HepG2 (cell line): Measurements from ENCODE around the gene CAGE1. TPM values are rescaled to one million over a fixed set of nuclear protein-coding genes. Genes with fewer than 3 reads are reported as not detected.

Experiments
- ATAC-seq: fragments of 200-7000 bp; cut with Tn5 transposase; 3 replicates; pipeline ENCODE4 v1.9.1; 2020; ENCODE audit warnings: mild to moderate bottlenecking, moderate library complexity
- BruUV-seq: library from RNA; stranded (reverse); fragments of 400-500 nt; replicated peaks from 2 replicates; lab custom pipeline; 2021; lab: Mats Ljungman, UMichigan
- CTCF ChIA-PET: fragments of 300-600 bp; formaldehyde crosslinking; extraction: SDS; loops from one replicate; lab custom pipeline; 2021; ENCODE audit warnings: low total read pairs, inconsistent platforms, low intra/inter-chr PET ratio; lab: Yijun Ruan, JAX
- POLR2A ChIA-PET: fragments of 350-600 bp; sonication (Branson Sonifier 250); formaldehyde crosslinking; loops from one replicate; lab custom pipeline; 2020; ENCODE audit warnings: antibody characterized with exemption, inconsistent platforms; lab: Yijun Ruan, JAX
- DNase-seq: peaks from one replicate; pipeline ENCODE4 v3.0.0-alpha.2; 2015; ENCODE audit warnings: low spot score
- FAIRE-seq: peaks from 3 replicates; lab custom pipeline; 2011; peaks lifted over from hg19 to GRCh38; lab: Jason Lieb, UNC
- H2AFZ ChIP-seq: one replicate; pipeline ENCODE4 v1.6.1; 2011; ENCODE audit warnings: low read length, inconsistent platforms
- H3K27ac ChIP-seq: fragments of 300-600 bp; 3 replicates; pipeline ENCODE4 v1.8.0; 2011; ENCODE audit warnings: mixed run types, mild to moderate bottlenecking, mixed read lengths, low read length, inconsistent platforms; ENCODE audit not compliant: insufficient read depth; ENCODE audit errors: extremely low read length
- H3K27me3 ChIP-seq, 2 experiments: fragments of 200-600 bp in 1 of 2; 2 replicates in 1 of 2; 3 replicates in 1 of 2; pipeline versions ENCODE4 v1.6.0 to v1.8.0; 2011; ENCODE audit warnings: low read length in 2 of 2, mild to moderate bottlenecking in 2 of 2, moderate library complexity in 2 of 2, inconsistent platforms in 1 of 2; ENCODE audit not compliant: insufficient read depth in 2 of 2, control insufficient read depth in 1 of 2
- H3K36me3 ChIP-seq, 2 experiments: fragments of 200-600 bp in 1 of 2; replicated peaks in 1 of 2; 2 replicates in 1 of 2; 3 replicates in 1 of 2; pipeline versions ENCODE4 v1.5.1 to v1.8.0; 2011; ENCODE audit warnings: low read length in 2 of 2, inconsistent platforms in 1 of 2; ENCODE audit not compliant: insufficient read depth in 2 of 2, control insufficient read depth in 1 of 2
- H3K4me1 ChIP-seq: 2 replicates; pipeline ENCODE4 v1.5.1; 2012; ENCODE audit warnings: low read length, inconsistent platforms; ENCODE audit not compliant: insufficient read depth
- H3K4me2 ChIP-seq: 2 replicates; pipeline ENCODE4 v1.6.0; 2011; ENCODE audit warnings: low read depth, low read length, inconsistent platforms
- H3K4me3 ChIP-seq, 3 experiments: fragments of 200-600 bp in 1 of 3; sonication (generic), shearing (Covaris generic) in 1 of 3; replicated peaks in 1 of 3; 2 replicates each; pipeline ENCODE4 v1.5.1; 2011 to 2016; ENCODE audit warnings: low read length in 3 of 3, inconsistent platforms in 2 of 3, low read depth in 2 of 3, mild to moderate bottlenecking in 2 of 3, control low read depth in 1 of 3, mixed read lengths in 1 of 3; ENCODE audit not compliant: insufficient read depth in 1 of 3
- H3K79me2 ChIP-seq: one replicate; pipeline ENCODE4 v1.6.1; 2011; ENCODE audit warnings: low read length, inconsistent platforms; ENCODE audit not compliant: insufficient read depth
- H3K9ac ChIP-seq: 2 replicates; pipeline ENCODE4 v1.6.0; 2011; ENCODE audit warnings: mild to moderate bottlenecking, low read depth, low read length, inconsistent platforms; ENCODE audit not compliant: insufficient read depth
- H3K9me3 ChIP-seq: 2 replicates; pipeline ENCODE4 v1.5.1; 2012; ENCODE audit warnings: mild to moderate bottlenecking, low read length
- H4K20me1 ChIP-seq: 2 replicates; pipeline ENCODE4 v1.6.0; 2011; ENCODE audit warnings: inconsistent platforms, mild to moderate bottlenecking, low read length, moderate library complexity; ENCODE audit not compliant: insufficient read depth
- AFF4 ChIP-seq: sonication (generic); formaldehyde crosslinking; IDR thresholded peaks from 2 replicates; pipeline ENCODE4 v1.4.0; 2020; ENCODE audit warnings: missing genetic modification reagents
- ETV5 ChIP-seq: IDR thresholded peaks from 2 replicates; pipeline ENCODE4 v1.6.1; 2018; ENCODE audit warnings: missing biosample characterization, missing genetic modification reagents, inconsistent platforms, borderline replicate concordance
- KDM3A ChIP-seq: IDR thresholded peaks from 2 replicates; pipeline ENCODE4 v1.6.1; 2018; ENCODE audit warnings: low read depth, missing compliant biosample characterization
- MTF2 ChIP-seq: sonication (generic); formaldehyde crosslinking; IDR thresholded peaks from 2 replicates; pipeline ENCODE4 v1.5.0; 2020; ENCODE audit warnings: missing genetic modification reagents, borderline replicate concordance
- SNAPC4 ChIP-seq: sonication (generic); formaldehyde crosslinking; IDR thresholded peaks from 2 replicates; pipeline ENCODE4 v1.4.0; 2020; ENCODE audit warnings: mild to moderate bottlenecking, missing genetic modification reagents
- ZBTB46 ChIP-seq: sonication (generic); formaldehyde crosslinking; IDR thresholded peaks from 2 replicates; pipeline ENCODE4 v1.4.0; 2020; ENCODE audit warnings: mild to moderate bottlenecking, missing genetic modification reagents, borderline replicate concordance
- ZC3H13 ChIP-seq: sonication (generic); formaldehyde crosslinking; IDR thresholded peaks from 2 replicates; pipeline ENCODE4 v1.8.1; 2023; ENCODE audit warnings: mild to moderate bottlenecking, missing genetic modification reagents, moderate library complexity
- ZNF33B ChIP-seq: sonication (generic); formaldehyde crosslinking; IDR thresholded peaks from 2 replicates; pipeline ENCODE4 v1.5.1; 2020; ENCODE audit warnings: mild to moderate bottlenecking, missing genetic modification reagents
- ZNF768 ChIP-seq: sonication (generic); formaldehyde crosslinking; IDR thresholded peaks from 2 replicates; pipeline ENCODE4 v1.4.0; 2020; ENCODE audit warnings: missing genetic modification reagents
- WGBS: methylation state at CpG from one replicate; pipeline ENCODE4 v1.1.6; 2017; ENCODE audit warnings: low lambda C conversion rate; 5-methylcytosine and 5-hydroxymethylcytosine counted together
- in situ Hi-C: cut with HindIII; loops from 2 replicates; pipeline ENCODE4 v1.10.0; 2017; ENCODE audit warnings: low pct_unique_long_range_greater_than_20kb; ENCODE audit not compliant: extremely low pct_ligation_motif_present
- intact Hi-C: fragments of 100-400 bp; cut with micrococcal nuclease; formaldehyde crosslinking; loops from one replicate; pipeline ENCODE4 v1.10.0; 2022; ENCODE audit not compliant: unreplicated experiment
- polyA plus RNA-seq, 8 experiments: library from polyadenylated mRNA; depleted of rRNA in 3 of 8; stranded (reverse) in 7 of 8; unstranded in 1 of 8; fragments of >200 nt; fragmentation: Illumina TruSeq in 4 of 8; extraction: Trizol in 4 of 8; gene quantifications; 2 replicates each; pipeline versions ENCODE4 v1.2.1 to v1.2.3, GENCODE V29; 2011 to 2016; ENCODE audit warnings: low read depth in 4 of 8, missing spikeins in 1 of 8, mixed read lengths in 1 of 8; ENCODE audit not compliant: insufficient read depth in 1 of 8
- total RNA-seq, 5 experiments: library from RNA; depleted of rRNA; stranded (reverse); fragments of >200 nt; fragmentation: Illumina TruSeq; extraction: Trizol; gene quantifications; 2 replicates each; pipeline ENCODE4 v1.2.3, GENCODE V29; 2016; ENCODE audit warnings: low read depth in 1 of 5

CAGE1 gene
- total and polyA plus RNA-seq, 2 of the 13 experiments (the other 11 are each of a cell fraction or from before 2014, with no cell fraction given) = 0.03 to 0.15 TPM

GRCh38 chr6:7341271-7341670, 48.3 kb downstream of the CAGE1 start:
- 75% methylated on average over 3 of the region's 3 CpGs for WGBS
- H3K79me2 ChIP-seq = no peaks in the 10 kb centered on the region
- H3K27ac ChIP-seq = no peak overlapping the region
- FAIRE-seq (no peak), ATAC-seq (no peak), DNase-seq (no peak)
- H3K9me3 ChIP-seq = no peaks in the 10 kb centered on the region
- CTCF ChIA-PET = no interaction called here
- no peaks in the 10 kb centered on the region; a peak in 1 of 5 replicates for H3K27me3 ChIP-seq
- no peaks in the 10 kb centered on the region for H4K20me1 ChIP-seq
- intact Hi-C loops (no loop called here), in situ Hi-C loops (no loop called here)
- no TSS peak for BruUV-seq
- no peak overlapping the region for H3K9ac ChIP-seq
- no peak overlapping the region for H3K4me3 ChIP-seq
- no peak overlapping the region for H2AFZ ChIP-seq
- peaks cover 35% of the 10 kb centered on the region for H3K4me1 ChIP-seq
- POLR2A ChIA-PET = interaction anchor here (1.2 to 2.4 kb wide), 2 partner anchors 48 to 70 kb away, joined by 5 to 7 read pairs; partner anchors contain the start of genes CAGE1 and RIOK1
- no peaks in the 10 kb centered on the region for H3K36me3 ChIP-seq
- H3K4me2 ChIP-seq = no peak overlapping the region
- TF ChIP-seq ETV5 (CRISPR knock-in tag) (no peak), ZBTB46 (no peak), KDM3A (CRISPR knock-in tag) (no peak), SNAPC4 (CRISPR knock-in tag) (no peak), AFF4 (CRISPR knock-in tag) (no peak), ZC3H13 (CRISPR knock-in tag) (no peak), ZNF768 (CRISPR knock-in tag) (no peak), MTF2 (no peak), ZNF33B (CRISPR knock-in tag) (no peak)
